NCI-H2196 (cell line): ENCODE results near the gene SLC37A2.
"Not testable (repeated sequence)": the region's sequence is repeated elsewhere in the genome, so short reads cannot be mapped to it uniquely, and the experiment has no call there.

ENCODE experiments used
- DNase-seq: peaks from one replicate; lab custom pipeline; 2025; ENCODE audit not compliant: unreplicated experiment; lab: John Stamatoyannopoulos, UW

Gene SLC37A2

DNA sequence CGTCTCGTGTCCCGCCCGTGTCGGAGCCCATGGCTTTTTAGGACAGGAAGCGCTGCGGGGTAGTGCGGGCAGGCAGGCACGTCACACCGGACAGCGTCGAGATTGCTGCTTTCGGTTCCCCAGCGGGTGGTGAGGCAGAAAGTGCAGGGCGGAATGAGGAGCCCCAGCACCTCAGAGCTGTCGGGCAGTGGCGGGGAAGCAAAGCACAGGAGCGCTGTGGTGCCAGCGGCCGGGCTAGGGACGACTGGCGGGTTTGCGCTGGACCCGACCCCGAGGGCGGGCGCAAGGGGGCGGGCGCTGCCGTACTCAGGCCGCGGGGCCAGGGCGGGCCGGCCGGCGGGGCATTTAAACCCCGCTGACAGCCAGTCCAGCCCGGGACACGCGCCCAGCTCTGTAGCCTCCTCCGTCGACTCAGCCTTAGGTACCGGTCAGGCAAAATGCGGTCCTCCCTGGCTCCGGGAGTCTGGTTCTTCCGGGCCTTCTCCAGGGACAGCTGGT is at the start of gene SLC37A2:
TSS of gene SLC37A2 (plus strand) at position 375 of the 498 bp plus-strand sequence. CDS start at position 438, 63 bp downstream.
- DNase-seq = peak; percentile 32

- no peak for DNase-seq
These were observed 46.7 kb upstream of the SLC37A2 start for GRCh38 chr11:125016413-125016812.

DNA sequence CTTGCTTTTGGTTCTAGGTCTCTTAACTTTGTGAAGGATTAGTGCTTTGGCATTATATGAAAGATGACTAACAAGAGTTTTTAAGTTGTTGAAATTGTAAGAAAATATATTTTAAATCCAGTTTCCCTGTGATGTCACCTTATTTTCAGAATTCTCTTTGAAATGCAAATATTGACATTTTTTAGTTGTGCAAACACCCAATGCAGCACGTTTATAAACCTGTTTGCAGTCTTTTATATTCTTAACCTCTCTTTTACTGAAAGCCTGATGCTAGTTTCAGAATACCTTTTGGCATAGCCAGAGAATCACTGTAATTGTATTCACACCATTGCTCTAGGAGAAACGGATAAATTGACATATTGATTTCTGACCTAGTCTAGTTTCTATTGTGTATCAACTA is 42.8 kb upstream of the SLC37A2 start:
- no peak for DNase-seq

DNA sequence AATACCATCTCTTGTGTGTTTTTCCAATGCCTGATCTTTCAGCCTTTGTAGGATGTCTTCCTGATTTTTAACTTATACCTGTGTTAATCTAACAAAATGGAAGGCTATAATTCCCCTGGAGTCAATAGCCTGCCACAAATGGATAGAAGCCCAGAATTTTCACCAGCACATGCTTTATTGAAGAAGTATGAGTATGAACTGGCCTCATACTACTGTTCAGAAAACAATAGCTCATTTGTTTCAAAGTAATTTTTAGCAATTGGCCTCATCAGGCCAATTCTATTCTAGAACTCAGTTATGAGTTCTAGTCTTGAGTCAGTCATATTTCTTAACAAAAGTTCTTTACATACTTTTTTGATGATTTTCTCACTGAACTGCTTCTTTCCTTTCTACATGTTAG is 40.6 kb upstream of the SLC37A2 start:
- no peak for DNase-seq

DNA sequence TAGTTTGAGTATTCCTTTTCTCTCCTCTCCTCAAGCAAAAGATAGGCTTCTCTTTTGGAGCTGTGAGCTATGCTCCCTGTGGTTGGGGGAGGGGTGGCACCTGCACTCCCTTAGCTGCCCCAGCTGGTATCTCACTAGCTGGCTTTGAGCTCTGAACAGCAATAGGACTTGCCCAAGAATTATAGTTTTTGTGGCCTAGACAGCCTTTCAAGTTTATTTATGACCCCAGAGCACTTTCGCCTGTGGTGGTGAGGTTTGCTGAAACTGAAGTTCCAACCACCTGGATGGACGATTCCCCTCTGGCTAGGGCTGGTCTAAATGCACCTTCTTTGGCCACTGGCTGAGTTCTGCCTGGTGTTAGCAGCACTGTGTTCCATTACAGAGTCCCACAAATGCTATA is 37.1 kb upstream of the SLC37A2 start:
- no peak for DNase-seq

DNA sequence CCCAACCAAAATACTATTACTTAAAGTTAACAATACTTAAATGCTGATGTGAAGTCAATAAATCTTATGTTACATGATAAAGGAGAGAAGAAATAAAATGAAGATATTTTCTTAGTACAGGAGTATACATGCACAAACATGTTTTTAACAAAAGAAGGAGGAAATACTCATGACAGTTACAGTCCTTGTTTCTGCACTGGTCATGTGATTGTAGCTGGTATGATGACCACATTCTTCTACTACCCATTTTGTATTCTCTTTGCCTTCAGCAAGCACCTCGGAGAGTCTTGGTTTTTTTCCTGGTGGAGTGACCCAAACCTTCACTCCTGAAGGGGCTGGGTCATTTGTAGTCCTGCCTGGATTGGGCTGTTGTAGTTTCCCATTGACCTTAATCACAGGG is 33.7 kb upstream of the SLC37A2 start:
- DNase-seq = not testable (repeated sequence)

- DNase-seq = no peak
These were observed 26.2 kb upstream of the SLC37A2 start for GRCh38 chr11:125036933-125037332.

DNA sequence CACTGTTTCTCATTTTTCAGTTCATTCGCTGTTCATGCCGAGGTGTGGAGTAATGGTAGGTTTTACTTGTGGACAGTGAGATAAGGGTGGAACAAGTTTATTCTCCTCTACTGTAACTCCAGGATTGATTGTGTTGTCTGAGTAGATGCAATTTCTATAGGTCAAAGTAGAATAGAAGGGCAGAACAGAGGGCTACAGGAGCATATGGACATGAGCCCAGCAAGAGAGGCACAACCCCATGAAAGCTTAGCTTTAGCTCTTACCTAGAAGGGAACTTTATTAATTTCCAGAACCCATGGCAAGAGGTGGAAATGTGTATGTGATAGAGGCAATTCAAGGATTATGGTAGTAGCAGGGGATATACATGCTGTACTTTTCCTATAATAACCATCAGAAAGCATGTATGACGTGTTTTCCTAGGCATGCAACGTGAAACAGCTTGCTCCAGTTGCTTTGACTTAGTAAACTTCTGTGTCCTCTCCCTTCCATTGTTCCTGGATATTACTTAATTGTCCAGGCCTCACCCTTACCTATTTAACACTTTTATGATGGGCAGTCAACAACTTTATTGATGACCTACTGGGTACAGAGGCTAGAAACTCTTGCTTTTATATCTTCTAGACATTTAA is 13.8 kb upstream of the SLC37A2 start:
- DNase-seq = no peak

DNA sequence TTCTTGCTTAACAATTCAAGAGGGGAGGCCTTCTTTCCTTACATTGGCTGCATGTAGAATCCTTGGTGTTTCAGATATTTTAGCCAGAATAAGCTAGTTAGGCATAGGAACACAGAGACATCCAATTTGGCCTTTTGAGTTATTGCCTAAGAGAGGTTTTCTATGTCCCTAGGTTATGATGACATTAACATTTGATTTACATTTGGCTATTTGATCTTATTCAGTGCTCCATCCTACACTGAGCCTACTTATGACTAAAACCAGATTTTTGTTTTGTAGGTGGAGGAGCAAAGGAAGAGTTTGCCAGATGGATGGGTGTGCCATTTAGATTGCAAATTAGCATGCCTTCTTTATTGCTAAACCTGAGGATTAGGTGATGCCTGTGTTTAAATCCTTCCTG is 11.1 kb upstream of the SLC37A2 start:
- DNase-seq = no peak

- no peak for DNase-seq
These were observed 9.9 kb upstream of the SLC37A2 start for GRCh38 chr11:125053167-125053566.

DNA sequence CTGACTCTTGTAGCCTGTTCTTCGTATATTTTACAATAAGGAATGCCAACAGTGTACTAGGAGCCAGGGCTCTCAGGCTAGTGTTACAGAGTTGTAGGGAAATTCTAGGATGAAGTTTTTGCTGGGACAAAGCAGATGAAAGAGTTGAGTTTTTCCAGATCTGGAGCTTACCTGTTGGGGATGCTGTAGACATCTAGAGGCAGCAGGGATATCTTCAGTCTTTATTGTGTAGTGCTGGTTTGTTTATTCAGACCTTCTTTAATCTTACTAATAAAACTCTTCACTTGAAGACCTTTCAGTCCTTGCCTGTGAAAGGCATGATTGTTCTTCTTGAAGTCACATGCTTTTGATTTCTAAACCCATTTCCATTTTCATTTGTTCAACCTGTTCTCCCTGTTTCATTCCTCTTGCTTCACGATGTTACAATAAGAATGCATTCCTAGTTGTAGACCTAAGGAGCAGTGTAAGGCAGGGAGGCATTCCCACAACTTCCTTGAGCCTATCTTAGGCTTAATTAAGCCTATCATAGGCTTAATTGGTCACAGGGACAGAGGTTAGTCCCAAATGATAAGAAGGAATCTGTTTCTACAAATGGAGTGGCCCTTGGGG is 7.9 kb upstream of the SLC37A2 start:
- no peak for DNase-seq

DNA sequence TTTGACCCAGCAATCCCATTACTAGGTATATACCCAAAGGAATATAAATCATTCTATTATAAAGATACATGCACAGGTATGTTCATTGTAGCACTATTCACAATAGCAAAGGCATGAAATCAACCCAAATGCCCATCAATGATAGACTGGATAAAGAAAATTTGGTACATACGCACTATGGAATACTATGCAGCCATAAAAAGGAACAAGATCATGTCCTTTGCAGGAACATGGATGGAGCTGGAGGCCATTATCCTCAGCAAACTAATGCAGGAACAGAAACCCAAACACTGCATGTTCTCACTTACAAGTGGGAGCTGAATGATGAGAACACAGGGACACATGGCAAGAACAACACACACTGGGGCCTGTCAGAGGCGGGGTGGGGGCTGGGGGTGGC is 7.0 kb upstream of the SLC37A2 start:
- DNase-seq = not testable (repeated sequence)

DNA sequence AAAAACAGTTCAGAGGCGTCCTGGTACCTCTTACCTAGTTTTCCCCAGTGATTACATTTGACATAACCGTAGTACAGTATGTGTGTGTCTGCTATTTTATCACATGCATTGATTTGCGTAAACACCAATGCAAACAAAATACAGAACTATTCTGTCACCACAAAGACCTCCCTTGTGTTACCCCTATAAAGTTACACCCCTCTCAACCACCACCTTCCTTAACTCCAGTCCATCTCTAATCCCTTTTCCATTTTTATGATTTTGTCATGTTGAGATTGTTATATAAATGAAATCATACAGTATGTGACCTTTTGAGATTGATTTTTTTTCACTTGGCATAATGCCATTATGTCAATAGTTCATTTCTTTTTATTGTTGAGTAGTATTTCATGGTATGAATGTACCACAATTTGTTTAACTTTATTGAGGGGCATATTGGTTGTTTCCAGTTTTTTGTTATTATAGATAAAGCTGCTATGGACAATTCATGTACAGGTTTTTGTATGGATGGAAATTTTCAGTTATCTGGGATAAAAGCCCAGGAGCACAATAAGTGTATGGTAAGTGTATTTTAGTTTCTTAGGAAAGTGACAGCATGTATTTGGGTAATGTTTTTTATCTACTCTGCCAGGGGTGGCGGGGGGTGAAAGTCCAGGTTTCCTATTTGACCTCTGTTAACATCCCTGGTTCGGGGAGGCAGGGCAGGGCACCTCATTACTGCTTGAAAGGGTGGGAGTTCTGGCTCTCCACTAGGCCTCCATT is 6.0 kb upstream of the SLC37A2 start:
- DNase-seq = no peak

- no peak for DNase-seq
These were observed 5.5 kb upstream of the SLC37A2 start for GRCh38 chr11:125057693-125058016.

DNA sequence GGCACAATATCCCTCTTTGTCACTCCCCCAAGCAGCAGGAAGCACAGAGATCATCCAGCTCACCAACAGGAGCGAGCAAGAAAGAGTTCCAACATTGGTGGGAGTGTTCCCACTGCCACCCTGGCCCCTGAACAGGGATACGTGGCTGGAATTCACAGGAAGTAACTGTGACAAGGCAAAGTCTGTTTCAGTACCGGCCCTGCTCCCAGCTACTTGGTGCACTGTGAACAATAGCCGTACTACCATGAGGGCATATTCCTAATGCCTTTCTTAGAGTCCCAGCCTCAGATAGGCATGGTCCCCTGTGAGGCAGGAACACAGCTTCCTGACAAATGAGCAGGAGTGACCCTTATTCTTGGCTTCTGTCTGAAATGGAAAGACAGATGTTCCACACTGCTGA is 1.8 kb upstream of the SLC37A2 start:
- DNase-seq = no peak

- no peak for DNase-seq
These were observed 731 bp upstream of the SLC37A2 start for GRCh38 chr11:125062218-125062930.

DNA sequence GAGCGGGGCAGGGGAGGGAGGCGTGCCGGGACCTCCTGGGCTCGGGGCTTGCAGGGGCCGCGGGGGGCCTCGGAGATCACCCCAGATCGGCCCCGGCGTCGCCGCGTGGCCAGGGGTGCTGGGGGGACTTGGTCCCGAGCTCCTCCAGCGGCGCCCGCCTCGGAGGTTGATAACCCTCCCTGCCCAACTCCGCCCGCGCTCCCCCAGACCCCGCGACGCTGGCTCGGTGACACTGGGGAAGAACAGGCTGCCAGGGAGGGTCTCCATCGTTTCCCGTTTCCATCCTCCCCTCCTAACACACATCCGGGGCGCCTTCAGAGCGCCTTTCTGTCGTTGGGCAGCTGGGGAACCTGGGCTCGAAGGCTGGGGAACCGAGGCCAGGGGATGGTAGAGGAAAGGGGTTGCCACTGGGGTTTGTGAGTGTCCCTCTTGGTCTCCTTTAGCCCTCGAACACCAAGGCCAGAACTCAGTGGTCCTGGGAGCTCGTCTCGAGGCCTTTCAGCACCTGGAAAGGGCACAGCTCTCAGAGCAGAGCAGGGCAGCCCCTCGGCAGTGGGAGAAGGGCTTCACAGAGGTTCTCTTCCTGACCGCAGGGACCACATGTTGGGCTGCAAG is 431 bp downstream of the SLC37A2 start:
- no peak for DNase-seq

DNA sequence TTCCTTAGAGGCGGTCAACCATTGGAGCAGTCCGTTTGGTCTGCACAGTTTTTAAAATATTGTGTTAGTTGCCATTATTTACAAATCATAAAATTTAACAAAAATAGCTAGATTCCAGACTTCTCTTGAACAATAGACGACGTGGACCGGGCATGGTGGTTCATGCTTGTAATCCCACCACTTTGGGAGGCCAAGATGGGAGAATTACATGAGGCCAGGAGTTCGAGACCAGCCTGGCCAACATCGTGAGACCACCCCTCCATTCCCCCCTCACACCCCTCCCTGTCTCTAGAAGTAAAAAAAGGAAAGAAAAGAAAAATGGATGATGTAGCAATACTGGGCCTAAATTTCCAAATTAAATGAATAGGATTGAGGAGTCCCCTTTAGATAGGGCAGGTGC is 965 bp downstream of the SLC37A2 start:
- DNase-seq = no peak

DNA sequence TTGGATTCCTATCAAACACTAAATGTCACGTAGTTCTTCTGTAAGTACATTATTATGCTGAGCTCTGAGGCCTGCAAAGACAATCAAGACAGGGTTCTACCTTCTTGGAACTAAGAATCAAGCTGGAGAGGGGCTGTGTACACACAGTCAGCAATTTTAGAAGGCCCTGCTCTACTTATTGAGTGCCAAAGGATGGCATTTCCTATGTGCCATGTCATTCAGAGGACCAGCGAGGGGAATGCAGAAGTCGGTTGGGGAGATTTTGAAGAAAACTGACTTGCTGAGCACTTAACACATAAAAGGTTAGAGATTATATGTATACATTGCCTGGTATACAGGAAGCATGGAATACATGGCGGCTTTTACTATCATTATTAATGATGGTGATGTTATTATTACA is 5.3 kb downstream of the SLC37A2 start:
- DNase-seq = no peak

- DNase-seq = no peak
These were observed 5.9 kb downstream of the SLC37A2 start for GRCh38 chr11:125069008-125069407.

GRCh38 chr11:125069796-125070195 is 6.7 kb downstream of the SLC37A2 start:
- DNase-seq = peak; percentile 28
